H1 (cell line): ENCODE data around the gene PIK3CG. TPM values are rescaled to one million over a fixed set of nuclear protein-coding genes. Genes with fewer than 3 reads are reported as not detected.

Experiments
- CTCF ChIA-PET: fragments of 300-600 bp; sonication (Branson Sonifier 250); formaldehyde crosslinking; loops from one replicate; lab custom pipeline; 2021; ENCODE audit not compliant: partially characterized antibody; lab: Charles Lee
- POLR2A ChIA-PET: fragments of 300-600 bp; sonication (Branson Sonifier 250); formaldehyde crosslinking; loops from one replicate; lab custom pipeline; 2021; ENCODE audit warnings: inconsistent platforms; ENCODE audit not compliant: partially characterized antibody; lab: Charles Lee
- DNase-seq, 2 experiments: peaks; one replicate each; pipeline versions ENCODE4 v3.0.0 to v3.0.0-alpha.2; 2010 to 2022; ENCODE audit warnings: low spot score in 2 of 2, low read depth in 1 of 2, mixed read lengths in 1 of 2
- FAIRE-seq: peaks from 2 replicates; lab custom pipeline; 2011; peaks lifted over from hg19 to GRCh38; lab: Jason Lieb, UNC
- H2AFZ ChIP-seq: 2 replicates; pipeline ENCODE4 v1.8.1; 2012; ENCODE audit warnings: low read length, inconsistent platforms
- H2AK5ac ChIP-seq: 2 replicates; pipeline ENCODE4 v1.6.1; 2013; ENCODE audit warnings: low read depth, low read length
- H2BK120ac ChIP-seq: replicated peaks from 2 replicates; pipeline ENCODE3; 2013; ENCODE audit warnings: low read depth, low read length, inconsistent platforms
- H2BK12ac ChIP-seq: 2 replicates; pipeline ENCODE4 v1.6.1; 2013; ENCODE audit warnings: low read depth, low read length
- H2BK15ac ChIP-seq: 2 replicates; pipeline ENCODE4 v1.6.1; 2013; ENCODE audit warnings: low read length
- H2BK20ac ChIP-seq: 2 replicates; pipeline ENCODE4 v1.6.1; 2013; ENCODE audit warnings: low read length
- H2BK5ac ChIP-seq: 2 replicates; pipeline ENCODE4 v1.6.1; 2013; ENCODE audit warnings: low read depth, low read length
- H3K14ac ChIP-seq: 2 replicates; pipeline ENCODE4 v1.6.1; 2013; ENCODE audit warnings: inconsistent platforms; ENCODE audit not compliant: insufficient read length
- H3K18ac ChIP-seq: 2 replicates; pipeline ENCODE4 v1.6.1; 2013; ENCODE audit warnings: low read length; ENCODE audit errors: extremely low read depth
- H3K23ac ChIP-seq: 2 replicates; pipeline ENCODE4 v1.6.1; 2013; ENCODE audit warnings: inconsistent platforms; ENCODE audit not compliant: insufficient read length
- H3K23me2 ChIP-seq: 2 replicates; pipeline ENCODE4 v1.6.1; 2013; ENCODE audit warnings: low read depth, low read length
- H3K27ac ChIP-seq: 2 replicates; pipeline ENCODE4 v1.6.1; 2011; ENCODE audit warnings: low read depth, low read length, inconsistent platforms
- H3K27me3 ChIP-seq, 4 experiments: replicated peaks in 1 of 4; 1 replicate in 1 of 4; 2 replicates in 3 of 4; pipeline versions ENCODE4 v1.6.1 to v1.8.1; 2011 to 2013; ENCODE audit warnings: low read length in 3 of 4, mild to moderate bottlenecking in 3 of 4, inconsistent platforms in 2 of 4, mixed read lengths in 2 of 4, moderate library complexity in 1 of 4; ENCODE audit not compliant: control insufficient read depth in 3 of 4, insufficient read depth in 3 of 4; ENCODE audit errors: extremely low read depth in 1 of 4
- H3K36me3 ChIP-seq, 4 experiments: 2 replicates each; pipeline versions ENCODE4 v1.6.1 to v1.8.1; 2011 to 2013; ENCODE audit warnings: mild to moderate bottlenecking in 4 of 4, low read length in 3 of 4, moderate library complexity in 2 of 4, control low read depth in 1 of 4, inconsistent platforms in 1 of 4; ENCODE audit not compliant: insufficient read depth in 4 of 4, control insufficient read depth in 2 of 4
- H3K4ac ChIP-seq: replicated peaks from 2 replicates; pipeline ENCODE3; 2013; ENCODE audit warnings: low read length, low read depth, mixed read lengths, inconsistent platforms; ENCODE audit not compliant: insufficient read length
- H3K4me1 ChIP-seq, 4 experiments: replicated peaks in 1 of 4; 1 replicate in 1 of 4; 2 replicates in 3 of 4; pipeline versions ENCODE4 v1.6.1 to v1.8.1; 2011 to 2013; ENCODE audit warnings: low read length in 3 of 4, inconsistent platforms in 2 of 4, mixed read lengths in 1 of 4; ENCODE audit not compliant: insufficient read depth in 4 of 4, control insufficient read depth in 3 of 4
- H3K4me2 ChIP-seq, 2 experiments: 2 replicates each; pipeline versions ENCODE4 v1.6.1 to v1.8.1; 2011 to 2013; ENCODE audit warnings: low read depth in 2 of 2, low read length in 2 of 2, control low read depth in 1 of 2, inconsistent platforms in 1 of 2, mild to moderate bottlenecking in 1 of 2; ENCODE audit not compliant: insufficient read depth in 1 of 2
- H3K4me3 ChIP-seq, 4 experiments: fragments of 200-600, 300-600 bp in 1 of 4; sonication (generic), shearing (Covaris generic), sonication (Bioruptor Twin) in 1 of 4; 2 replicates each; pipeline versions ENCODE4 v1.5.1 to v1.8.1; 2011 to 2016; ENCODE audit warnings: low read length in 4 of 4, low read depth in 3 of 4, control low read depth in 2 of 4, inconsistent platforms in 2 of 4, mild to moderate bottlenecking in 2 of 4, mixed read lengths in 1 of 4, moderate library complexity in 1 of 4; ENCODE audit not compliant: insufficient read depth in 2 of 4; ENCODE audit errors: extremely low read depth in 1 of 4
- H3K56ac ChIP-seq: replicated peaks from 2 replicates; pipeline ENCODE3; 2013; ENCODE audit warnings: low read depth, mild to moderate bottlenecking, mixed read lengths, low read length, inconsistent platforms; ENCODE audit not compliant: insufficient read length
- H3K79me1 ChIP-seq: 2 replicates; pipeline ENCODE4 v1.6.1; 2013; ENCODE audit warnings: low read depth, low read length, control low read depth
- H3K79me2 ChIP-seq, 2 experiments: 2 replicates each; pipeline versions ENCODE4 v1.6.1 to v1.8.1; 2012 to 2013; ENCODE audit warnings: low read length in 2 of 2, mild to moderate bottlenecking in 2 of 2, inconsistent platforms in 1 of 2; ENCODE audit not compliant: insufficient read depth in 2 of 2, control insufficient read depth in 1 of 2
- H3K9ac ChIP-seq, 4 experiments: replicated peaks in 1 of 4; 1 replicate in 1 of 4; 2 replicates in 3 of 4; pipeline versions ENCODE4 v1.6.1 to v1.8.1; 2011 to 2013; ENCODE audit warnings: low read depth in 3 of 4, low read length in 3 of 4, control low read depth in 2 of 4, mild to moderate bottlenecking in 2 of 4, moderate library complexity in 2 of 4, inconsistent platforms in 1 of 4; ENCODE audit errors: extremely low read depth in 1 of 4
- H3K9me3 ChIP-seq, 2 experiments: 2 replicates each; pipeline versions ENCODE4 v1.6.1 to v1.8.1; 2012 to 2013; ENCODE audit warnings: mild to moderate bottlenecking in 2 of 2, moderate library complexity in 2 of 2, control low read depth in 1 of 2, inconsistent platforms in 1 of 2, low read depth in 1 of 2, low read length in 1 of 2, mixed read lengths in 1 of 2; ENCODE audit not compliant: insufficient read depth in 2 of 2
- H4K20me1 ChIP-seq, 2 experiments: replicated peaks in 1 of 2; 2 replicates each; pipeline versions ENCODE3 to v1.8.1; 2011 to 2013; ENCODE audit warnings: inconsistent platforms in 2 of 2, low read length in 2 of 2, mild to moderate bottlenecking in 1 of 2; ENCODE audit not compliant: insufficient read depth in 2 of 2, control insufficient read depth in 1 of 2
- H4K5ac ChIP-seq: 2 replicates; pipeline ENCODE4 v1.6.1; 2013; ENCODE audit warnings: low read length, low read depth, mixed read lengths, inconsistent platforms; ENCODE audit not compliant: insufficient read length
- H4K8ac ChIP-seq: 2 replicates; pipeline ENCODE4 v1.8.0; 2013; ENCODE audit warnings: mild to moderate bottlenecking, moderate library complexity, low read length, inconsistent platforms; ENCODE audit not compliant: insufficient read depth; ENCODE audit errors: extremely low read depth
- H4K91ac ChIP-seq: replicated peaks from 2 replicates; pipeline ENCODE3; 2013; ENCODE audit warnings: low read length, mixed read lengths, inconsistent platforms; ENCODE audit not compliant: insufficient read length
- CBX8 ChIP-seq: fragments of 300-800, 300-1000 bp; sonication (generic); IDR thresholded peaks from 2 replicates; pipeline ENCODE4 v1.7.1; 2016; ENCODE audit warnings: low read depth, low read length, borderline replicate concordance
- CHD1 ChIP-seq: IDR thresholded peaks from 2 replicates; pipeline ENCODE4 v1.6.1; 2012; ENCODE audit warnings: low read depth, low read length, improper control_type of control experiment
- EP300 ChIP-seq, 2 experiments: IDR thresholded peaks; 1 replicate in 1 of 2; 2 replicates in 1 of 2; pipeline ENCODE4 v1.6.1; 2011 to 2012; ENCODE audit warnings: low read depth in 2 of 2, low read length in 2 of 2, mild to moderate bottlenecking in 2 of 2, borderline replicate concordance in 1 of 2, inconsistent platforms in 1 of 2, moderate library complexity in 1 of 2
- FOSL1 ChIP-seq: IDR thresholded peaks from 2 replicates; pipeline ENCODE4 v1.6.1; 2011; ENCODE audit warnings: mild to moderate bottlenecking, low read depth, low read length, moderate library complexity; ENCODE audit not compliant: insufficient read depth
- GABPA ChIP-seq: IDR thresholded peaks from 2 replicates; pipeline ENCODE4 v1.6.1; 2011; ENCODE audit warnings: mild to moderate bottlenecking, low read length, moderate library complexity, borderline replicate concordance; ENCODE audit not compliant: insufficient read depth
- HDAC2 ChIP-seq, 2 experiments: fragments of 300-600 bp in 1 of 2; sonication (generic) in 1 of 2; IDR thresholded peaks; 2 replicates each; pipeline ENCODE4 v1.6.1; 2011 to 2012; ENCODE audit warnings: low read depth in 2 of 2, low read length in 2 of 2, mild to moderate bottlenecking in 2 of 2, moderate library complexity in 2 of 2, borderline replicate concordance in 1 of 2, inconsistent platforms in 1 of 2
- NANOG ChIP-seq: IDR thresholded peaks from 2 replicates; pipeline ENCODE4 v1.6.1; 2011; ENCODE audit warnings: low read length, low read depth, mild to moderate bottlenecking, inconsistent platforms; ENCODE audit not compliant: insufficient read depth, poor library complexity, severe bottlenecking
- RFX5 ChIP-seq: IDR thresholded peaks from 2 replicates; pipeline ENCODE4 v1.6.1; 2011; ENCODE audit warnings: low read depth, low read length, improper control_type of control experiment, borderline replicate concordance
- TBP ChIP-seq: IDR thresholded peaks from 2 replicates; pipeline ENCODE4 v1.6.1; 2011; ENCODE audit warnings: low read depth, low read length, improper control_type of control experiment
- TEAD4 ChIP-seq: IDR thresholded peaks from 2 replicates; pipeline ENCODE4 v1.6.1; 2012; ENCODE audit warnings: low read depth, low read length, inconsistent platforms, mixed read lengths
- whole genome bisulfite sequencing, 2 experiments: shearing (Covaris generic) in 1 of 2; methylation state at CpG; one replicate each; pipeline versions ENCODE4 v1.1.6 to v1.1.7; 2013 to 2015; ENCODE audit warnings: low lambda C conversion rate in 2 of 2, mixed read lengths in 2 of 2, inconsistent platforms in 1 of 2, low coverage in 1 of 2, missing lambda C conversion rate in 1 of 2; ENCODE audit not compliant: insufficient replicate concordance in 2 of 2, insufficient coverage in 1 of 2, insufficient read length in 1 of 2; ENCODE audit errors: extremely low coverage in 1 of 2, missing lambda C conversion rate in 1 of 2; 5-methylcytosine and 5-hydroxymethylcytosine counted together
- polyA plus RNA-seq, 7 experiments: library from polyadenylated mRNA; depleted of rRNA in 3 of 7; stranded (reverse) in 5 of 7; unstranded in 2 of 7; fragments of >200 nt in 5 of 7; fragments of 200-250 nt in 2 of 7; gene quantifications; 1 replicate in 5 of 7; 2 replicates in 1 of 7; 4 replicates in 1 of 7; pipeline versions ENCODE4 v1.2.1 to v1.2.3, GENCODE V29; 2011 to 2013; ENCODE audit warnings: missing spikeins in 2 of 7, mixed read lengths in 2 of 7
- total RNA-seq: library from RNA; stranded (reverse); fragmentation: NEBNext Ultra II Directional; extraction: Animal tissue kit (Norgen Biotek cat#: 25700); gene quantifications from 2 replicates; pipeline ENCODE4 v1.2.1, GENCODE V29; 2021
- TF ChIP-seq, protein P1 (sequence below), 3 experiments: IDR thresholded peaks; 1 replicate in 2 of 3; 2 replicates in 1 of 3; pipeline versions ENCODE4 v1.5.1 to v1.6.1; 2011; ENCODE audit warnings: low read length in 3 of 3, mild to moderate bottlenecking in 3 of 3, inconsistent platforms in 2 of 3, low read depth in 1 of 3, moderate library complexity in 1 of 3; ENCODE audit not compliant: insufficient read depth in 1 of 3; ENCODE audit errors: control extremely low read depth in 1 of 3

PIK3CG gene
- total and polyA plus RNA-seq, 2 of the 8 experiments (the other 6 are each of a cell fraction or from before 2014, with no cell fraction given): not detected

DNA sequence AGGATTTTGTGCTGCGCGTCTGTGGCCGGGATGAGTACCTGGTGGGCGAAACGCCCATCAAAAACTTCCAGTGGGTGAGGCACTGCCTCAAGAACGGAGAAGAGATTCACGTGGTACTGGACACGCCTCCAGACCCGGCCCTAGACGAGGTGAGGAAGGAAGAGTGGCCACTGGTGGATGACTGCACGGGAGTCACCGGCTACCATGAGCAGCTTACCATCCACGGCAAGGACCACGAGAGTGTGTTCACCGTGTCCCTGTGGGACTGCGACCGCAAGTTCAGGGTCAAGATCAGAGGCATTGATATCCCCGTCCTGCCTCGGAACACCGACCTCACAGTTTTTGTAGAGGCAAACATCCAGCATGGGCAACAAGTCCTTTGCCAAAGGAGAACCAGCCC lies 3.3 kb downstream of the PIK3CG start:
- ChIA-PET CTCF (no interaction called here), POLR2A (no interaction called here)
- Histone ChIP-seq H4K20me1 (no peaks in the 10 kb centered on the region), H3K9me3 (no peaks in the 10 kb centered on the region; a peak in 1 of 4 replicates), H4K8ac (no peak overlapping the region; the same call in 1 of the 2 replicates), H3K4me1 (no peaks in the 10 kb centered on the region), H3K56ac (no peak overlapping the region), H2AFZ (no peak overlapping the region), H3K4me2 (no peak overlapping the region), H3K4ac (no peak overlapping the region), H4K91ac (no peak overlapping the region), H3K79me1 (no peaks in the 10 kb centered on the region), H3K18ac (no peak overlapping the region), H2BK5ac (no peak overlapping the region), H3K27me3 (no peaks in the 10 kb centered on the region), H3K23me2 (no peaks in the 10 kb centered on the region), H2BK12ac (no peak overlapping the region), H2BK120ac (no peak overlapping the region), H2BK20ac (no peak overlapping the region), H3K9ac (no peak overlapping the region), H3K14ac (no peak overlapping the region), H2BK15ac (no peak overlapping the region), H3K4me3 (no peak overlapping the region), H3K27ac (no peak overlapping the region), H3K36me3 (no peaks in the 10 kb centered on the region), H4K5ac (no peak overlapping the region), H2AK5ac (no peak overlapping the region), H3K79me2 (no peaks in the 10 kb centered on the region), H3K23ac (no peak overlapping the region)
- DNase-seq: no peak
- WGBS, 2 experiments: 99% methylated on average over 20 of the region's 20 CpGs; no CpG with 5 or more reads in 1 of the 2 experiments
- FAIRE-seq: no peak
- TF ChIP-seq FOSL1 (no peak), TBP (no peak), CBX8 (no peak), HDAC2 (IDR thresholded peaks at IDR 0.05; ENCODE audit: borderline replicate concordance in 1 of 2, low read depth in 2 of 2, low read length in 2 of 2) (no peak), CHD1 (no peak), EP300 (IDR thresholded peaks at IDR 0.05; ENCODE audit: borderline replicate concordance in 1 of 2, low read depth in 2 of 2, low read length in 2 of 2) (no peak), TEAD4 (no peak), GABPA (no peak), NANOG (no peak), RFX5 (no peak)
- TF ChIP-seq, protein P1, sequence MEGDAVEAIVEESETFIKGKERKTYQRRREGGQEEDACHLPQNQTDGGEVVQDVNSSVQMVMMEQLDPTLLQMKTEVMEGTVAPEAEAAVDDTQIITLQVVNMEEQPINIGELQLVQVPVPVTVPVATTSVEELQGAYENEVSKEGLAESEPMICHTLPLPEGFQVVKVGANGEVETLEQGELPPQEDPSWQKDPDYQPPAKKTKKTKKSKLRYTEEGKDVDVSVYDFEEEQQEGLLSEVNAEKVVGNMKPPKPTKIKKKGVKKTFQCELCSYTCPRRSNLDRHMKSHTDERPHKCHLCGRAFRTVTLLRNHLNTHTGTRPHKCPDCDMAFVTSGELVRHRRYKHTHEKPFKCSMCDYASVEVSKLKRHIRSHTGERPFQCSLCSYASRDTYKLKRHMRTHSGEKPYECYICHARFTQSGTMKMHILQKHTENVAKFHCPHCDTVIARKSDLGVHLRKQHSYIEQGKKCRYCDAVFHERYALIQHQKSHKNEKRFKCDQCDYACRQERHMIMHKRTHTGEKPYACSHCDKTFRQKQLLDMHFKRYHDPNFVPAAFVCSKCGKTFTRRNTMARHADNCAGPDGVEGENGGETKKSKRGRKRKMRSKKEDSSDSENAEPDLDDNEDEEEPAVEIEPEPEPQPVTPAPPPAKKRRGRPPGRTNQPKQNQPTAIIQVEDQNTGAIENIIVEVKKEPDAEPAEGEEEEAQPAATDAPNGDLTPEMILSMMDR (IDR thresholded peaks at IDR 0.05; ENCODE audit: control extremely low read depth in 1 of 3, insufficient read depth in 1 of 3, low read depth in 1 of 3, low read length in 3 of 3): no peak
